Measurements from ENCODE around the gene TNK1. TPM values are rescaled to one million over a fixed set of nuclear protein-coding genes. Genes with fewer than 3 reads are reported as not detected.

Gene TNK1
- total and polyA plus RNA-seq, 2 donors (not counting 1 experiment from before 2014, with no cell fraction given), result 11.7 to 23.7 TPM

GRCh38 chr17:7425756-7426155 is 44.9 kb downstream of the TNK1 start:
- WGBS (ENCODE audit: insufficient coverage), result 91% methylated on average over 3 of the region's 8 CpGs
- Mint-ChIP-seq H3K4me1 (no peaks in the 10 kb centered on the region), H3K27ac (no peak overlapping the region), H3K4me3 (no peak overlapping the region), H3K9me3 (ENCODE audit: insufficient read depth) (no peaks in the 10 kb centered on the region), H3K27me3 (peaks cover 4% of the 10 kb centered on the region)
- Histone ChIP-seq H3K9ac (ENCODE audit: low read length) (no peak overlapping the region), H2AFZ (ENCODE audit: insufficient read depth, low read depth, low read length, poor library complexity, severe bottlenecking) (no peak overlapping the region), H3K4me3 (ENCODE audit: control extremely low read depth in 1 of 5, extremely low read depth in 1 of 5, insufficient read depth in 1 of 5, low read depth in 2 of 5, low read length in 4 of 5) (no peak overlapping the region), H3K4me1 (ENCODE audit: control insufficient read depth in 2 of 2, insufficient read depth in 2 of 2, low read length in 2 of 2) (no peaks in the 10 kb centered on the region), H3K36me3 (replicated peaks in 1 of 2; ENCODE audit: control extremely low read depth in 1 of 2, control insufficient read depth in 1 of 2, extremely low read depth in 1 of 2, insufficient read depth in 2 of 2, low read length in 1 of 2) (no peaks in the 10 kb centered on the region), H3K9me3 (ENCODE audit: control extremely low read depth in 1 of 3, control insufficient read depth in 2 of 3, insufficient read depth in 1 of 3, low read length in 2 of 3) (no peaks in the 10 kb centered on the region), H3K27me3 (replicated peaks in 1 of 4; ENCODE audit: control extremely low read depth in 1 of 4, control insufficient read depth in 3 of 4, insufficient read depth in 4 of 4, low read length in 3 of 4) (peaks cover 0 to 3% (median 0%) of the 10 kb centered on the region in 4 experiments), H4K20me1 (ENCODE audit: control insufficient read depth, insufficient read depth, low read length, poor library complexity, severe bottlenecking) (no peaks in the 10 kb centered on the region), H3K79me2 (ENCODE audit: control insufficient read depth, insufficient read depth, low read length) (no peaks in the 10 kb centered on the region), H3K27ac (ENCODE audit: low read length in 2 of 2) (no peak overlapping the region), H3K4me2 (replicated peaks; ENCODE audit: low read depth, low read length, poor library complexity, severe bottlenecking) (no peak overlapping the region)
- ChIA-PET POLR2A (no interaction called here), CTCF (no interaction called here)
- DNase-seq, result no peak
- ATAC-seq (ENCODE audit: low read depth), result no peak
- TF ChIP-seq EZH2 (IDR thresholded peaks at IDR 0.05; ENCODE audit: borderline replicate concordance, insufficient read depth, low read depth, low read length, poor library complexity, severe bottlenecking), result no peak
- TF ChIP-seq, protein P1, sequence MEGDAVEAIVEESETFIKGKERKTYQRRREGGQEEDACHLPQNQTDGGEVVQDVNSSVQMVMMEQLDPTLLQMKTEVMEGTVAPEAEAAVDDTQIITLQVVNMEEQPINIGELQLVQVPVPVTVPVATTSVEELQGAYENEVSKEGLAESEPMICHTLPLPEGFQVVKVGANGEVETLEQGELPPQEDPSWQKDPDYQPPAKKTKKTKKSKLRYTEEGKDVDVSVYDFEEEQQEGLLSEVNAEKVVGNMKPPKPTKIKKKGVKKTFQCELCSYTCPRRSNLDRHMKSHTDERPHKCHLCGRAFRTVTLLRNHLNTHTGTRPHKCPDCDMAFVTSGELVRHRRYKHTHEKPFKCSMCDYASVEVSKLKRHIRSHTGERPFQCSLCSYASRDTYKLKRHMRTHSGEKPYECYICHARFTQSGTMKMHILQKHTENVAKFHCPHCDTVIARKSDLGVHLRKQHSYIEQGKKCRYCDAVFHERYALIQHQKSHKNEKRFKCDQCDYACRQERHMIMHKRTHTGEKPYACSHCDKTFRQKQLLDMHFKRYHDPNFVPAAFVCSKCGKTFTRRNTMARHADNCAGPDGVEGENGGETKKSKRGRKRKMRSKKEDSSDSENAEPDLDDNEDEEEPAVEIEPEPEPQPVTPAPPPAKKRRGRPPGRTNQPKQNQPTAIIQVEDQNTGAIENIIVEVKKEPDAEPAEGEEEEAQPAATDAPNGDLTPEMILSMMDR (IDR thresholded peaks at IDR 0.05), result no peak
- intact Hi-C loops (cut with micrococcal nuclease), result no loop called here

GRCh38 chr17:7426203-7426863 is 45.4 kb downstream of the TNK1 start:
- H3K4me3 Mint-ChIP-seq, result no peak overlapping the region
- Histone ChIP-seq H3K79me2 (ENCODE audit: control insufficient read depth, insufficient read depth, low read length) (no peaks in the 10 kb centered on the region), H3K4me2 (replicated peaks; ENCODE audit: low read depth, low read length, poor library complexity, severe bottlenecking) (no peak overlapping the region), H3K4me1 (ENCODE audit: control insufficient read depth in 2 of 2, insufficient read depth in 2 of 2, low read length in 2 of 2) (no peaks in the 10 kb centered on the region), H2AFZ (ENCODE audit: insufficient read depth, low read depth, low read length, poor library complexity, severe bottlenecking) (no peak overlapping the region), H3K27ac (ENCODE audit: low read length in 2 of 2) (no peak overlapping the region), H3K4me3 (ENCODE audit: control extremely low read depth in 1 of 5, extremely low read depth in 1 of 5, insufficient read depth in 1 of 5, low read depth in 2 of 5, low read length in 4 of 5) (no peak overlapping the region), H4K20me1 (ENCODE audit: control insufficient read depth, insufficient read depth, low read length, poor library complexity, severe bottlenecking) (no peaks in the 10 kb centered on the region), H3K27me3 (replicated peaks in 1 of 4; ENCODE audit: control extremely low read depth in 1 of 4, control insufficient read depth in 3 of 4, insufficient read depth in 4 of 4, low read length in 3 of 4) (peaks cover 0 to 3% (median 0%) of the 10 kb centered on the region in 4 experiments), H3K9me3 (ENCODE audit: control extremely low read depth in 1 of 3, control insufficient read depth in 2 of 3, insufficient read depth in 1 of 3, low read length in 2 of 3) (no peaks in the 10 kb centered on the region), H3K36me3 (replicated peaks in 1 of 2; ENCODE audit: control extremely low read depth in 1 of 2, control insufficient read depth in 1 of 2, extremely low read depth in 1 of 2, insufficient read depth in 2 of 2, low read length in 1 of 2) (no peaks in the 10 kb centered on the region), H3K9ac (ENCODE audit: low read length) (no peak overlapping the region)
- WGBS (ENCODE audit: insufficient coverage), result 97% methylated on average over 29 of the region's 33 CpGs
- no peak overlapping the region for H3K27ac Mint-ChIP-seq
- H3K9me3 Mint-ChIP-seq (ENCODE audit: insufficient read depth), result no peaks in the 10 kb centered on the region
- POLR2A ChIA-PET, result no interaction called here
- ATAC-seq (ENCODE audit: low read depth) (no peak), DNase-seq (no peak)
- no peak for TF ChIP-seq EZH2 (IDR thresholded peaks at IDR 0.05; ENCODE audit: borderline replicate concordance, insufficient read depth, low read depth, low read length, poor library complexity, severe bottlenecking)
- TF ChIP-seq, protein P1 (IDR thresholded peaks at IDR 0.05), result no peak
- intact Hi-C loops (cut with micrococcal nuclease), result no loop called here
- H3K4me1 Mint-ChIP-seq, result no peaks in the 10 kb centered on the region
- CTCF ChIA-PET, result no interaction called here
- peaks cover 4% of the 10 kb centered on the region for H3K27me3 Mint-ChIP-seq

Data from B cell (primary cell).